Skeletal muscle satellite cell (primary cell): ENCODE results near the gene DCC.

Experiments used
- H3K27me3 ChIP-seq: 2 replicates; pipeline ENCODE4 v1.7.0; 2013; ENCODE audit warnings: low read length; ENCODE audit not compliant: control insufficient read depth, insufficient read depth
- H3K36me3 ChIP-seq: 2 replicates; pipeline ENCODE4 v1.7.0; 2013; ENCODE audit warnings: mild to moderate bottlenecking, control low read depth, low read length; ENCODE audit not compliant: insufficient read depth
- H3K4me1 ChIP-seq: 2 replicates; pipeline ENCODE4 v1.7.0; 2013; ENCODE audit warnings: low read length; ENCODE audit not compliant: control insufficient read depth, insufficient read depth
- H3K4me2 ChIP-seq: 2 replicates; pipeline ENCODE4 v1.7.0; 2013; ENCODE audit warnings: mild to moderate bottlenecking, low read length
- H3K4me3 ChIP-seq: 2 replicates; pipeline ENCODE4 v1.7.0; 2013; ENCODE audit warnings: low read length
- H3K9ac ChIP-seq: 2 replicates; pipeline ENCODE4 v1.7.0; 2013; ENCODE audit warnings: mild to moderate bottlenecking, low read depth, low read length, moderate library complexity
- H3K9me3 ChIP-seq: replicated peaks from 2 replicates; pipeline ENCODE4 v1.7.0; 2013; ENCODE audit warnings: mild to moderate bottlenecking, control low read depth, low read length

The DCC gene

GRCh38 chr18:52667463-52668065, 327.6 kb downstream of the DCC start:
- no peaks in the 10 kb centered on the region for H3K9me3 ChIP-seq
- no peak overlapping the region for H3K4me2 ChIP-seq
- H3K9ac ChIP-seq, result no peak overlapping the region
- H3K4me1 ChIP-seq, result no peaks in the 10 kb centered on the region
- H3K36me3 ChIP-seq, result no peaks in the 10 kb centered on the region
- no peak overlapping the region for H3K4me3 ChIP-seq
- H3K27me3 ChIP-seq, result no peaks in the 10 kb centered on the region

- H3K9me3 ChIP-seq, result no peaks in the 10 kb centered on the region
- no peak overlapping the region for H3K4me2 ChIP-seq
- no peaks in the 10 kb centered on the region for H3K36me3 ChIP-seq
- no peak overlapping the region for H3K4me3 ChIP-seq
- H3K4me1 ChIP-seq, result no peaks in the 10 kb centered on the region
- no peak overlapping the region for H3K9ac ChIP-seq
- H3K27me3 ChIP-seq, result no peaks in the 10 kb centered on the region
These were observed 330.9 kb downstream of the DCC start for GRCh38 chr18:52670896-52671295.

GRCh38 chr18:52678034-52678433, 338.0 kb downstream of the DCC start:
- Histone ChIP-seq H3K36me3 (no peaks in the 10 kb centered on the region), H3K4me1 (no peaks in the 10 kb centered on the region), H3K27me3 (no peaks in the 10 kb centered on the region), H3K9me3 (peaks cover 3% of the 10 kb centered on the region), H3K4me3 (no peak overlapping the region), H3K9ac (no peak overlapping the region), H3K4me2 (no peak overlapping the region)

GRCh38 chr18:52678551-52678950, 338.6 kb downstream of the DCC start:
- H3K4me1 ChIP-seq, result no peaks in the 10 kb centered on the region
- no peak overlapping the region for H3K4me2 ChIP-seq
- no peak overlapping the region for H3K4me3 ChIP-seq
- H3K9ac ChIP-seq, result no peak overlapping the region
- no peaks in the 10 kb centered on the region for H3K27me3 ChIP-seq
- no peaks in the 10 kb centered on the region for H3K36me3 ChIP-seq
- peaks cover 4% of the 10 kb centered on the region for H3K9me3 ChIP-seq

- Histone ChIP-seq H3K36me3 (no peaks in the 10 kb centered on the region), H3K4me2 (no peak overlapping the region), H3K9me3 (peaks cover 4% of the 10 kb centered on the region), H3K9ac (no peak overlapping the region), H3K4me3 (no peak overlapping the region), H3K4me1 (no peaks in the 10 kb centered on the region), H3K27me3 (no peaks in the 10 kb centered on the region)
These were observed 339.4 kb downstream of the DCC start for GRCh38 chr18:52679354-52679753.

GRCh38 chr18:52682260-52682659, 342.3 kb downstream of the DCC start:
- Histone ChIP-seq H3K36me3 (no peaks in the 10 kb centered on the region), H3K27me3 (no peaks in the 10 kb centered on the region), H3K9ac (no peak overlapping the region), H3K4me2 (no peak overlapping the region), H3K4me1 (no peaks in the 10 kb centered on the region), H3K9me3 (peaks cover 9% of the 10 kb centered on the region), H3K4me3 (no peak overlapping the region)

- no peaks in the 10 kb centered on the region for H3K4me1 ChIP-seq
- H3K4me2 ChIP-seq, result no peak overlapping the region
- H3K27me3 ChIP-seq, result no peaks in the 10 kb centered on the region
- H3K36me3 ChIP-seq, result no peaks in the 10 kb centered on the region
- H3K9me3 ChIP-seq, result peaks cover 9% of the 10 kb centered on the region
- no peak overlapping the region for H3K9ac ChIP-seq
- no peak overlapping the region for H3K4me3 ChIP-seq
These were observed 345.3 kb downstream of the DCC start for GRCh38 chr18:52685316-52685715.

- H3K9ac ChIP-seq, result no peak overlapping the region
- H3K36me3 ChIP-seq, result no peaks in the 10 kb centered on the region
- H3K4me1 ChIP-seq, result no peaks in the 10 kb centered on the region
- no peak overlapping the region for H3K4me2 ChIP-seq
- no peak overlapping the region for H3K4me3 ChIP-seq
- no peaks in the 10 kb centered on the region for H3K27me3 ChIP-seq
- no peaks in the 10 kb centered on the region for H3K9me3 ChIP-seq
These were observed 351.8 kb downstream of the DCC start for GRCh38 chr18:52691841-52692240.

GRCh38 chr18:52694804-52695203, 354.8 kb downstream of the DCC start:
- Histone ChIP-seq H3K9ac (no peak overlapping the region), H3K4me2 (no peak overlapping the region), H3K4me1 (no peaks in the 10 kb centered on the region), H3K4me3 (no peak overlapping the region), H3K36me3 (no peaks in the 10 kb centered on the region), H3K9me3 (no peaks in the 10 kb centered on the region), H3K27me3 (no peaks in the 10 kb centered on the region)

GRCh38 chr18:52700116-52700515, 360.1 kb downstream of the DCC start:
- H3K4me3 ChIP-seq, result no peak overlapping the region
- no peaks in the 10 kb centered on the region for H3K4me1 ChIP-seq
- no peak overlapping the region for H3K9ac ChIP-seq
- no peaks in the 10 kb centered on the region for H3K36me3 ChIP-seq
- no peaks in the 10 kb centered on the region for H3K27me3 ChIP-seq
- no peaks in the 10 kb centered on the region for H3K9me3 ChIP-seq
- H3K4me2 ChIP-seq, result no peak overlapping the region

GRCh38 chr18:52700816-52701215, 360.8 kb downstream of the DCC start:
- no peak overlapping the region for H3K4me3 ChIP-seq
- no peaks in the 10 kb centered on the region for H3K27me3 ChIP-seq
- H3K4me1 ChIP-seq, result no peaks in the 10 kb centered on the region
- no peaks in the 10 kb centered on the region for H3K36me3 ChIP-seq
- H3K4me2 ChIP-seq, result no peak overlapping the region
- no peak overlapping the region for H3K9ac ChIP-seq
- H3K9me3 ChIP-seq, result no peaks in the 10 kb centered on the region

- Histone ChIP-seq H3K4me3 (no peak overlapping the region), H3K4me1 (no peaks in the 10 kb centered on the region), H3K36me3 (no peaks in the 10 kb centered on the region), H3K4me2 (no peak overlapping the region), H3K9me3 (no peaks in the 10 kb centered on the region), H3K9ac (no peak overlapping the region), H3K27me3 (no peaks in the 10 kb centered on the region)
These were observed 361.4 kb downstream of the DCC start for GRCh38 chr18:52701219-52701935.
